GM23338 (cell line): ENCODE data around the gene VGLL2. TPM values are rescaled to one million over a fixed set of nuclear protein-coding genes. Genes with fewer than 3 reads are reported as not detected.

Source experiments
- ATAC-seq: fragments of 200-7000 bp; cut with Tn5 transposase; 3 replicates; pipeline ENCODE4 v1.9.1; 2020
- DNase-seq: peaks from one replicate; pipeline ENCODE4 v3.0.0-alpha.2; 2015; ENCODE audit warnings: low spot score
- H2AFZ ChIP-seq: fragments of 200-600 bp; sonication (generic); 2 replicates; pipeline ENCODE4 v1.8.0; 2016; ENCODE audit warnings: antibody characterized with exemption, mild to moderate bottlenecking, moderate library complexity
- H3F3A ChIP-seq: fragments of 200-600 bp; sonication (generic); replicated peaks from 2 replicates; pipeline ENCODE4 v1.8.0; 2017; ENCODE audit warnings: antibody characterized with exemption, mixed run types, low read depth
- H3K27ac ChIP-seq: fragments of 200-600 bp; sonication (generic); 2 replicates; pipeline ENCODE4 v1.6.1; 2016; ENCODE audit warnings: low read depth
- H3K27me3 ChIP-seq: fragments of 200-600 bp; sonication (generic); 2 replicates; pipeline ENCODE4 v1.8.0; 2016; ENCODE audit warnings: mild to moderate bottlenecking, mixed run types, moderate library complexity; ENCODE audit not compliant: insufficient read depth
- H3K36me3 ChIP-seq: fragments of 200-600 bp; sonication (generic); 2 replicates; pipeline ENCODE4 v1.8.0; 2016; ENCODE audit warnings: mild to moderate bottlenecking; ENCODE audit not compliant: insufficient read depth
- H3K4me1 ChIP-seq: fragments of 200-600 bp; sonication (generic); 2 replicates; pipeline ENCODE4 v1.8.0; 2016; ENCODE audit warnings: mild to moderate bottlenecking, moderate library complexity; ENCODE audit not compliant: insufficient read depth
- H3K4me2 ChIP-seq: fragments of 200-600 bp; sonication (generic); 2 replicates; pipeline ENCODE4 v1.7.1; 2017; ENCODE audit warnings: mixed run types
- H3K4me3 ChIP-seq: fragments of 200-600 bp; sonication (generic); 2 replicates; pipeline ENCODE4 v1.6.1; 2016; ENCODE audit warnings: mixed run types
- H3K79me2 ChIP-seq: fragments of 200-600 bp; sonication (generic); replicated peaks from 2 replicates; pipeline ENCODE4 v1.8.0; 2017; ENCODE audit warnings: mild to moderate bottlenecking; ENCODE audit not compliant: insufficient read depth
- H3K9me2 ChIP-seq: fragments of 200-600 bp; sonication (generic); 2 replicates; pipeline ENCODE4 v1.8.0; 2017; ENCODE audit not compliant: insufficient read depth
- H4K20me1 ChIP-seq: fragments of 200-600 bp; sonication (generic); replicated peaks from 2 replicates; pipeline ENCODE4 v1.8.0; 2017; ENCODE audit warnings: mild to moderate bottlenecking; ENCODE audit not compliant: insufficient read depth
- H3K27ac Mint-ChIP-seq: 2 replicates; pipeline ENCODE4 v1.8.0; 2020; ENCODE audit warnings: inconsistent platforms, mild to moderate bottlenecking, moderate library complexity, mixed read lengths
- H3K27me3 Mint-ChIP-seq: 3 replicates; pipeline ENCODE4 v1.8.0; 2022; ENCODE audit warnings: low read depth, mild to moderate bottlenecking, moderate library complexity, mixed read lengths, inconsistent platforms; ENCODE audit not compliant: insufficient read depth, poor library complexity
- H3K36me3 Mint-ChIP-seq: 3 replicates; pipeline ENCODE4 v1.8.0; 2021; ENCODE audit warnings: low read depth, mild to moderate bottlenecking, inconsistent platforms, moderate library complexity, mixed read lengths
- H3K4me1 Mint-ChIP-seq: 3 replicates; pipeline ENCODE4 v1.8.0; 2020; ENCODE audit warnings: mild to moderate bottlenecking, inconsistent platforms, mixed read lengths
- H3K4me3 Mint-ChIP-seq: 3 replicates; pipeline ENCODE4 v1.8.0; 2021; ENCODE audit warnings: moderate library complexity, mild to moderate bottlenecking, inconsistent platforms, mixed read lengths
- H3K9me3 Mint-ChIP-seq: 3 replicates; pipeline ENCODE4 v1.8.0; 2020; ENCODE audit warnings: moderate library complexity, mild to moderate bottlenecking, inconsistent platforms, mixed read lengths
- CREB1 ChIP-seq: fragments of 250-450 bp; sonication (Bioruptor Pico); IDR thresholded peaks from 2 replicates; pipeline ENCODE4 v1.5.0; 2020; ENCODE audit warnings: low read depth, mild to moderate bottlenecking, moderate library complexity
- EZH2 ChIP-seq: fragments of 200-600 bp; sonication (generic); IDR thresholded peaks from one replicate; pipeline ENCODE4 v1.8.0; 2017; ENCODE audit warnings: antibody characterized with exemption, mild to moderate bottlenecking, low read depth; ENCODE audit not compliant: unreplicated experiment
- EZH2phosphoT487 ChIP-seq: fragments of 200-600 bp; sonication (generic); IDR thresholded peaks from one replicate; pipeline ENCODE4 v1.8.1; 2018; ENCODE audit warnings: antibody characterized with exemption; ENCODE audit not compliant: unreplicated experiment
- JUNB ChIP-seq: IDR thresholded peaks from one replicate; pipeline ENCODE4 v1.6.1; 2016; ENCODE audit warnings: antibody characterized with exemption; ENCODE audit not compliant: unreplicated experiment
- NANOG ChIP-seq: IDR thresholded peaks from 2 replicates; pipeline ENCODE4 v1.6.1; 2016; ENCODE audit warnings: antibody characterized with exemption, borderline replicate concordance
- POLR2AphosphoS5 ChIP-seq: IDR thresholded peaks from 2 replicates; pipeline ENCODE4 v1.6.1; 2016; ENCODE audit warnings: antibody characterized with exemption, low read depth
- STAT1 ChIP-seq: IDR thresholded peaks from one replicate; pipeline ENCODE4 v1.6.1; 2016; ENCODE audit warnings: antibody characterized with exemption; ENCODE audit not compliant: unreplicated experiment
- ZNF114 ChIP-seq: fragments of 250-450 bp; sonication (Bioruptor Pico); IDR thresholded peaks from 2 replicates; pipeline ENCODE4 v1.5.0; 2020; ENCODE audit warnings: mild to moderate bottlenecking, moderate library complexity
- ZNF331 ChIP-seq: fragments of 250-450 bp; sonication (Bioruptor Pico); IDR thresholded peaks from 2 replicates; pipeline ENCODE4 v1.5.0; 2020; ENCODE audit warnings: low read depth, mild to moderate bottlenecking, moderate library complexity
- polyA plus RNA-seq: library from polyadenylated mRNA; unstranded; fragments of >200 nt; fragmentation: Nextera tagmentation; extraction: Ambion mirVana; gene quantifications from 2 replicates; pipeline ENCODE4 v1.2.1, GENCODE V29; 2016
- total RNA-seq: library from RNA; depleted of rRNA; stranded (reverse); fragments of >200 nt; shearing (Covaris generic); gene quantifications from 2 replicates; pipeline ENCODE4 v1.2.3, GENCODE V29; 2014
- TF ChIP-seq, protein P1 (sequence below): IDR thresholded peaks from one replicate; pipeline ENCODE4 v1.6.1; 2018; ENCODE audit warnings: antibody characterized with exemption; ENCODE audit not compliant: unreplicated experiment
- TF ChIP-seq, protein P2 (sequence below): IDR thresholded peaks from 2 replicates; pipeline ENCODE4 v1.6.1; 2016; ENCODE audit warnings: antibody characterized with exemption
- TF ChIP-seq, protein P3 (sequence below), 2 experiments: fragments of 200-600 bp in 1 of 2; sonication (generic) in 1 of 2; conservative IDR thresholded peaks; 2 replicates each; pipeline versions ENCODE4 v1.5.1 to v1.6.1; 2016 to 2017; ENCODE audit warnings: antibody characterized with exemption in 2 of 2, low read depth in 2 of 2, mild to moderate bottlenecking in 2 of 2, moderate library complexity in 1 of 2
- TF ChIP-seq, protein P4 (sequence below): fragments of 250-450 bp; sonication (Bioruptor Pico); IDR thresholded peaks from 2 replicates; pipeline ENCODE4 v1.5.0; 2020; ENCODE audit warnings: mild to moderate bottlenecking, moderate library complexity

Gene VGLL2
- total and polyA plus RNA-seq, 2 experiments from 2014 or later, result not detected

DNA sequence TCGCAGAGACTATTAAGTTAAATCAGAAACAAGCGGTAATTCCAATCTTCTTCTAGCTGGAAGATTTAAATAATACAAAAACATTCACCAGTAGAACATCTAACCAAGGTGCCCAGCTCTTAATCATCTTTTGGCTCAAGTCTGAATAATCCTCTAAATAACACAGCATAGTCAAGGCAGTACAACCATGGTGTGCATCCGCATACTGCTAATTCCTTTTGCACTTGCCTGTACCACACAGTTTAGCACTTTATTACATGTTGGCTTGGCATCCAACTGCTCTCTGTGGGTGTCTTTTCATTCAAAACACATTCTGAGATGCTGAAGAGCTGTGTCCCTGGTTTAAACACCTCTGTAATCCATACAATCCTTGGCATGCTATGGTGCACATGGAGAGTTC lies 42.3 kb downstream of the VGLL2 start (continued):
- TF ChIP-seq, protein P1, sequence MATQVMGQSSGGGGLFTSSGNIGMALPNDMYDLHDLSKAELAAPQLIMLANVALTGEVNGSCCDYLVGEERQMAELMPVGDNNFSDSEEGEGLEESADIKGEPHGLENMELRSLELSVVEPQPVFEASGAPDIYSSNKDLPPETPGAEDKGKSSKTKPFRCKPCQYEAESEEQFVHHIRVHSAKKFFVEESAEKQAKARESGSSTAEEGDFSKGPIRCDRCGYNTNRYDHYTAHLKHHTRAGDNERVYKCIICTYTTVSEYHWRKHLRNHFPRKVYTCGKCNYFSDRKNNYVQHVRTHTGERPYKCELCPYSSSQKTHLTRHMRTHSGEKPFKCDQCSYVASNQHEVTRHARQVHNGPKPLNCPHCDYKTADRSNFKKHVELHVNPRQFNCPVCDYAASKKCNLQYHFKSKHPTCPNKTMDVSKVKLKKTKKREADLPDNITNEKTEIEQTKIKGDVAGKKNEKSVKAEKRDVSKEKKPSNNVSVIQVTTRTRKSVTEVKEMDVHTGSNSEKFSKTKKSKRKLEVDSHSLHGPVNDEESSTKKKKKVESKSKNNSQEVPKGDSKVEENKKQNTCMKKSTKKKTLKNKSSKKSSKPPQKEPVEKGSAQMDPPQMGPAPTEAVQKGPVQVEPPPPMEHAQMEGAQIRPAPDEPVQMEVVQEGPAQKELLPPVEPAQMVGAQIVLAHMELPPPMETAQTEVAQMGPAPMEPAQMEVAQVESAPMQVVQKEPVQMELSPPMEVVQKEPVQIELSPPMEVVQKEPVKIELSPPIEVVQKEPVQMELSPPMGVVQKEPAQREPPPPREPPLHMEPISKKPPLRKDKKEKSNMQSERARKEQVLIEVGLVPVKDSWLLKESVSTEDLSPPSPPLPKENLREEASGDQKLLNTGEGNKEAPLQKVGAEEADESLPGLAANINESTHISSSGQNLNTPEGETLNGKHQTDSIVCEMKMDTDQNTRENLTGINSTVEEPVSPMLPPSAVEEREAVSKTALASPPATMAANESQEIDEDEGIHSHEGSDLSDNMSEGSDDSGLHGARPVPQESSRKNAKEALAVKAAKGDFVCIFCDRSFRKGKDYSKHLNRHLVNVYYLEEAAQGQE, result no peak
- no peak for TF ChIP-seq JUNB
- no peak for TF ChIP-seq ZNF114
- no peak for TF ChIP-seq EZH2phosphoT487
- no peak for TF ChIP-seq ZNF331 (CRISPR knock-in tag)
- TF ChIP-seq, protein P2, sequence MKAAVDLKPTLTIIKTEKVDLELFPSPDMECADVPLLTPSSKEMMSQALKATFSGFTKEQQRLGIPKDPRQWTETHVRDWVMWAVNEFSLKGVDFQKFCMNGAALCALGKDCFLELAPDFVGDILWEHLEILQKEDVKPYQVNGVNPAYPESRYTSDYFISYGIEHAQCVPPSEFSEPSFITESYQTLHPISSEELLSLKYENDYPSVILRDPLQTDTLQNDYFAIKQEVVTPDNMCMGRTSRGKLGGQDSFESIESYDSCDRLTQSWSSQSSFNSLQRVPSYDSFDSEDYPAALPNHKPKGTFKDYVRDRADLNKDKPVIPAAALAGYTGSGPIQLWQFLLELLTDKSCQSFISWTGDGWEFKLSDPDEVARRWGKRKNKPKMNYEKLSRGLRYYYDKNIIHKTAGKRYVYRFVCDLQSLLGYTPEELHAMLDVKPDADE, result no peak
- no peak for TF ChIP-seq STAT1
- TF ChIP-seq CREB1 (CRISPR knock-in tag), result no peak
- no peak for TF ChIP-seq POLR2AphosphoS5
- TF ChIP-seq, protein P3, sequence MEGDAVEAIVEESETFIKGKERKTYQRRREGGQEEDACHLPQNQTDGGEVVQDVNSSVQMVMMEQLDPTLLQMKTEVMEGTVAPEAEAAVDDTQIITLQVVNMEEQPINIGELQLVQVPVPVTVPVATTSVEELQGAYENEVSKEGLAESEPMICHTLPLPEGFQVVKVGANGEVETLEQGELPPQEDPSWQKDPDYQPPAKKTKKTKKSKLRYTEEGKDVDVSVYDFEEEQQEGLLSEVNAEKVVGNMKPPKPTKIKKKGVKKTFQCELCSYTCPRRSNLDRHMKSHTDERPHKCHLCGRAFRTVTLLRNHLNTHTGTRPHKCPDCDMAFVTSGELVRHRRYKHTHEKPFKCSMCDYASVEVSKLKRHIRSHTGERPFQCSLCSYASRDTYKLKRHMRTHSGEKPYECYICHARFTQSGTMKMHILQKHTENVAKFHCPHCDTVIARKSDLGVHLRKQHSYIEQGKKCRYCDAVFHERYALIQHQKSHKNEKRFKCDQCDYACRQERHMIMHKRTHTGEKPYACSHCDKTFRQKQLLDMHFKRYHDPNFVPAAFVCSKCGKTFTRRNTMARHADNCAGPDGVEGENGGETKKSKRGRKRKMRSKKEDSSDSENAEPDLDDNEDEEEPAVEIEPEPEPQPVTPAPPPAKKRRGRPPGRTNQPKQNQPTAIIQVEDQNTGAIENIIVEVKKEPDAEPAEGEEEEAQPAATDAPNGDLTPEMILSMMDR (conservative IDR thresholded peaks at IDR 0.05; ENCODE audit: low read depth in 2 of 2), result no peak
- no peak for TF ChIP-seq NANOG

DNA sequence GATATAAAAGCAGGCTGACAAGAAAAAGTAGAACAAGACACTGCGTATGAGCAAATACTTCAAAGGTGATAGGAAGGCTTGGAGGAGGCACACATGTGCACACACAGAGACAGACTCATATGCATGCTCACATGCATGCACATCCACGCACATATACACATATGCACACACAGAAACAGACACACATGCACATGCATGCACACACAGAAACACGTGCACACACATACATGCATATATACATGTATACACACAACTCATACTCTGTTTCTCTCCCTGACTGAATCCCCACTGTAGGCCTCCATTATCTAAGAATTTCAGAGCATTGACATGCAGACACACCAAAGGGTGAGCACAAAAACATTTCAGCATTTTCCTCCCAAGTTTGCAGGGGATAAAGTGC lies 43.7 kb downstream of the VGLL2 start:
- Histone ChIP-seq H3K4me1 (no peaks in the 10 kb centered on the region), H4K20me1 (no peaks in the 10 kb centered on the region), H3F3A (no peaks in the 10 kb centered on the region), H3K4me3 (no peak overlapping the region), H3K4me2 (no peak overlapping the region), H3K9me2 (no peaks in the 10 kb centered on the region), H3K27me3 (no peaks in the 10 kb centered on the region), H3K36me3 (no peaks in the 10 kb centered on the region), H2AFZ (no peak overlapping the region), H3K79me2 (no peaks in the 10 kb centered on the region), H3K27ac (no peak overlapping the region)
- H3K4me1 Mint-ChIP-seq, result peaks cover 9% of the 10 kb centered on the region
- no peaks in the 10 kb centered on the region for H3K36me3 Mint-ChIP-seq
- no peak overlapping the region for H3K4me3 Mint-ChIP-seq
- no peak overlapping the region for H3K27ac Mint-ChIP-seq
- H3K27me3 Mint-ChIP-seq, result no peaks in the 10 kb centered on the region
- DNase-seq (no peak), ATAC-seq (no peak)
- no peaks in the 10 kb centered on the region for H3K9me3 Mint-ChIP-seq
- TF ChIP-seq STAT1 (no peak), EZH2 (no peak), POLR2AphosphoS5 (no peak)
- TF ChIP-seq, protein P2, result no peak
- TF ChIP-seq, protein P4, sequence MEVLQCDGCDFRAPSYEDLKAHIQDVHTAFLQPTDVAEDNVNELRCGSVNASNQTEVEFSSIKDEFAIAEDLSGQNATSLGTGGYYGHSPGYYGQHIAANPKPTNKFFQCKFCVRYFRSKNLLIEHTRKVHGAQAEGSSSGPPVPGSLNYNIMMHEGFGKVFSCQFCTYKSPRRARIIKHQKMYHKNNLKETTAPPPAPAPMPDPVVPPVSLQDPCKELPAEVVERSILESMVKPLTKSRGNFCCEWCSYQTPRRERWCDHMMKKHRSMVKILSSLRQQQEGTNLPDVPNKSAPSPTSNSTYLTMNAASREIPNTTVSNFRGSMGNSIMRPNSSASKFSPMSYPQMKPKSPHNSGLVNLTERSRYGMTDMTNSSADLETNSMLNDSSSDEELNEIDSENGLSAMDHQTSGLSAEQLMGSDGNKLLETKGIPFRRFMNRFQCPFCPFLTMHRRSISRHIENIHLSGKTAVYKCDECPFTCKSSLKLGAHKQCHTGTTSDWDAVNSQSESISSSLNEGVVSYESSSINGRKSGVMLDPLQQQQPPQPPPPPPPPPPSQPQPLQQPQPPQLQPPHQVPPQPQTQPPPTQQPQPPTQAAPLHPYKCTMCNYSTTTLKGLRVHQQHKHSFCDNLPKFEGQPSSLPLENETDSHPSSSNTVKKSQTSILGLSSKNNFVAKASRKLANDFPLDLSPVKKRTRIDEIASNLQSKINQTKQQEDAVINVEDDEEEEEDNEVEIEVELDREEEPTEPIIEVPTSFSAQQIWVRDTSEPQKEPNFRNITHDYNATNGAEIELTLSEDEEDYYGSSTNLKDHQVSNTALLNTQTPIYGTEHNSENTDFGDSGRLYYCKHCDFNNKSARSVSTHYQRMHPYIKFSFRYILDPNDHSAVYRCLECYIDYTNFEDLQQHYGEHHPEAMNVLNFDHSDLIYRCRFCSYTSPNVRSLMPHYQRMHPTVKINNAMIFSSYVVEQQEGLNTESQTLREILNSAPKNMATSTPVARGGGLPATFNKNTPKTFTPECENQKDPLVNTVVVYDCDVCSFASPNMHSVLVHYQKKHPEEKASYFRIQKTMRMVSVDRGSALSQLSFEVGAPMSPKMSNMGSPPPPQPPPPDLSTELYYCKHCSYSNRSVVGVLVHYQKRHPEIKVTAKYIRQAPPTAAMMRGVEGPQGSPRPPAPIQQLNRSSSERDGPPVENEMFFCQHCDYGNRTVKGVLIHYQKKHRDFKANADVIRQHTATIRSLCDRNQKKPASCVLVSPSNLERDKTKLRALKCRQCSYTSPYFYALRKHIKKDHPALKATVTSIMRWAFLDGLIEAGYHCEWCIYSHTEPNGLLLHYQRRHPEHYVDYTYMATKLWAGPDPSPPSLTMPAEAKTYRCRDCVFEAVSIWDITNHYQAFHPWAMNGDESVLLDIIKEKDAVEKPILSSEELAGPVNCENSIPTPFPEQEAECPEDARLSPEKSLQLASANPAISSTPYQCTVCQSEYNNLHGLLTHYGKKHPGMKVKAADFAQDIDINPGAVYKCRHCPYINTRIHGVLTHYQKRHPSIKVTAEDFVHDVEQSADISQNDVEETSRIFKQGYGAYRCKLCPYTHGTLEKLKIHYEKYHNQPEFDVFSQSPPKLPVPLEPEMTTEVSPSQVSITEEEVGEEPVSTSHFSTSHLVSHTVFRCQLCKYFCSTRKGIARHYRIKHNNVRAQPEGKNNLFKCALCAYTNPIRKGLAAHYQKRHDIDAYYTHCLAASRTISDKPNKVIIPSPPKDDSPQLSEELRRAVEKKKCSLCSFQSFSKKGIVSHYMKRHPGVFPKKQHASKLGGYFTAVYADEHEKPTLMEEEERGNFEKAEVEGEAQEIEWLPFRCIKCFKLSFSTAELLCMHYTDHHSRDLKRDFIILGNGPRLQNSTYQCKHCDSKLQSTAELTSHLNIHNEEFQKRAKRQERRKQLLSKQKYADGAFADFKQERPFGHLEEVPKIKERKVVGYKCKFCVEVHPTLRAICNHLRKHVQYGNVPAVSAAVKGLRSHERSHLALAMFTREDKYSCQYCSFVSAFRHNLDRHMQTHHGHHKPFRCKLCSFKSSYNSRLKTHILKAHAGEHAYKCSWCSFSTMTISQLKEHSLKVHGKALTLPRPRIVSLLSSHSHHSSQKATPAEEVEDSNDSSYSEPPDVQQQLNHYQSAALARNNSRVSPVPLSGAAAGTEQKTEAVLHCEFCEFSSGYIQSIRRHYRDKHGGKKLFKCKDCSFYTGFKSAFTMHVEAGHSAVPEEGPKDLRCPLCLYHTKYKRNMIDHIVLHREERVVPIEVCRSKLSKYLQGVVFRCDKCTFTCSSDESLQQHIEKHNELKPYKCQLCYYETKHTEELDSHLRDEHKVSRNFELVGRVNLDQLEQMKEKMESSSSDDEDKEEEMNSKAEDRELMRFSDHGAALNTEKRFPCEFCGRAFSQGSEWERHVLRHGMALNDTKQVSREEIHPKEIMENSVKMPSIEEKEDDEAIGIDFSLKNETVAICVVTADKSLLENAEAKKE, result no peak
